Upper lobe of left lung (tissue), 4 donors: ENCODE data around the gene BLACAT1.

Experiments used
- EP300 ChIP-seq, 4 donors: sonication (generic); formaldehyde crosslinking; IDR thresholded peaks; one replicate each; pipeline ENCODE4 v1.5.1; 2017; ENCODE audit warnings: antibody characterized with exemption in 4 of 4, control low read depth in 2 of 4
- POLR2A ChIP-seq, 4 donors: fragments of 450-650 bp; IDR thresholded peaks; one replicate each; pipeline ENCODE4 v1.5.1; 2016 to 2017; ENCODE audit warnings: antibody characterized with exemption in 4 of 4, mild to moderate bottlenecking in 2 of 4
- POLR2AphosphoS5 ChIP-seq, 2 donors: sonication (generic); formaldehyde crosslinking; IDR thresholded peaks; one replicate each; pipeline ENCODE4 v1.5.1; 2017; ENCODE audit warnings: antibody characterized with exemption in 2 of 2
- TF ChIP-seq, protein P1 (sequence below), 6 experiments: fragments of 450-650 bp in 4 of 6; fragments of 200-600 bp in 2 of 6; sonication (generic) in 2 of 6; IDR thresholded peaks; one replicate each; pipeline ENCODE4 v1.5.1; 2016 to 2019; ENCODE audit warnings: antibody characterized with exemption in 6 of 6

DNA sequence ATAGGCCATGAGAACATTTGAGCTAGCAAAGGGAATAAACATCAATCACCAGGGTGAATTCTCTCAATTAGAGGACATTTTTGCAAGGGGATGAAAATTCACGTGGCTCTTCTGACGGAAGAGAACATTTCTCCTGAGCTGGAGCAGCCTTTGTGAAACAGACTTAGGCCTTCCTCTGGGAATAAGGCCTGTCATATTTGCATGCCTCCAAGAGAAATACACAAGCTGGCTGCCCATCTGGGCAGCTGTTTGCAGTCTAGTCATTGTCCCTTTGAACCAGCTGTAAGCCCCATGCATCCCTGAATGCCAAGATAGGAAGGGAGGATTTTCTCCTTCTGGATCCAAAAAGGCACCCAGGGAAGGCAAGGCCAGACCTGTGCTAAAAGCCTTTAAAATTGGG lies 39.5 kb downstream of the BLACAT1 start:
- TF ChIP-seq EP300 (IDR thresholded peaks at IDR 0.05) (no peak), POLR2AphosphoS5 (IDR thresholded peaks at IDR 0.05) (no peak), POLR2A (IDR thresholded peaks at IDR 0.05) (no peak)
- TF ChIP-seq, protein P1, sequence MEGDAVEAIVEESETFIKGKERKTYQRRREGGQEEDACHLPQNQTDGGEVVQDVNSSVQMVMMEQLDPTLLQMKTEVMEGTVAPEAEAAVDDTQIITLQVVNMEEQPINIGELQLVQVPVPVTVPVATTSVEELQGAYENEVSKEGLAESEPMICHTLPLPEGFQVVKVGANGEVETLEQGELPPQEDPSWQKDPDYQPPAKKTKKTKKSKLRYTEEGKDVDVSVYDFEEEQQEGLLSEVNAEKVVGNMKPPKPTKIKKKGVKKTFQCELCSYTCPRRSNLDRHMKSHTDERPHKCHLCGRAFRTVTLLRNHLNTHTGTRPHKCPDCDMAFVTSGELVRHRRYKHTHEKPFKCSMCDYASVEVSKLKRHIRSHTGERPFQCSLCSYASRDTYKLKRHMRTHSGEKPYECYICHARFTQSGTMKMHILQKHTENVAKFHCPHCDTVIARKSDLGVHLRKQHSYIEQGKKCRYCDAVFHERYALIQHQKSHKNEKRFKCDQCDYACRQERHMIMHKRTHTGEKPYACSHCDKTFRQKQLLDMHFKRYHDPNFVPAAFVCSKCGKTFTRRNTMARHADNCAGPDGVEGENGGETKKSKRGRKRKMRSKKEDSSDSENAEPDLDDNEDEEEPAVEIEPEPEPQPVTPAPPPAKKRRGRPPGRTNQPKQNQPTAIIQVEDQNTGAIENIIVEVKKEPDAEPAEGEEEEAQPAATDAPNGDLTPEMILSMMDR (IDR thresholded peaks at IDR 0.05) = no peak
